Measurements from ENCODE around the gene NDUFAB1. TPM values are rescaled to one million over a fixed set of nuclear protein-coding genes. Genes with fewer than 3 reads are reported as not detected.

Gene NDUFAB1
- total RNA-seq, 4 donors from 2014 or later: 48.0 to 161 (median 59.0) TPM

DNA sequence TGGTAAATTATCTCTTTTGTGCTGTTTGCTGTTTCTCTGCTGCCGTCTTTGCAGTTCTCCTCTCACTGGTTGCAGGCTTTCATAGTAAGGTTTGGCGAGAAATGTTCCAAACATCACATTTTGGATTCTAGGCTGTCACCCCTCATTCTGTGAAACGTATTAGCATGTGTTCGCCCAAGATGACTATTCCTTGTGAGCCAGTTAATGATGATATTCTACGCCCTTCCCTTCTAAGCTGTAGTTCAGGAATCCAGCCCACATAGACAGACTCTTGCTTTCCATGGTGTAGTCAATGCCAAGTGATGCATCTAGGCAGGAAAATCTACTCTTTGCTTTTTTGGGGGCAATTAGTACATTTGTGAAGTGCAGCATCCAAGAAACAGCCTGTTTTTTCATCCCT is 24.2 kb downstream of the NDUFAB1 start:
- intact Hi-C loops (cut with DNase I; ENCODE audit: low total_unique reads): no loop called here
- H3K36me3 ChIP-seq: no peaks in the 10 kb centered on the region
- no peak for TF ChIP-seq POLR2A (IDR thresholded peaks at IDR 0.05)
- TF ChIP-seq, protein P1, sequence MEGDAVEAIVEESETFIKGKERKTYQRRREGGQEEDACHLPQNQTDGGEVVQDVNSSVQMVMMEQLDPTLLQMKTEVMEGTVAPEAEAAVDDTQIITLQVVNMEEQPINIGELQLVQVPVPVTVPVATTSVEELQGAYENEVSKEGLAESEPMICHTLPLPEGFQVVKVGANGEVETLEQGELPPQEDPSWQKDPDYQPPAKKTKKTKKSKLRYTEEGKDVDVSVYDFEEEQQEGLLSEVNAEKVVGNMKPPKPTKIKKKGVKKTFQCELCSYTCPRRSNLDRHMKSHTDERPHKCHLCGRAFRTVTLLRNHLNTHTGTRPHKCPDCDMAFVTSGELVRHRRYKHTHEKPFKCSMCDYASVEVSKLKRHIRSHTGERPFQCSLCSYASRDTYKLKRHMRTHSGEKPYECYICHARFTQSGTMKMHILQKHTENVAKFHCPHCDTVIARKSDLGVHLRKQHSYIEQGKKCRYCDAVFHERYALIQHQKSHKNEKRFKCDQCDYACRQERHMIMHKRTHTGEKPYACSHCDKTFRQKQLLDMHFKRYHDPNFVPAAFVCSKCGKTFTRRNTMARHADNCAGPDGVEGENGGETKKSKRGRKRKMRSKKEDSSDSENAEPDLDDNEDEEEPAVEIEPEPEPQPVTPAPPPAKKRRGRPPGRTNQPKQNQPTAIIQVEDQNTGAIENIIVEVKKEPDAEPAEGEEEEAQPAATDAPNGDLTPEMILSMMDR (IDR thresholded peaks at IDR 0.05): no peak
- no peaks in the 10 kb centered on the region for H3K4me1 ChIP-seq
- DNase-seq: no peak
- H3K27me3 ChIP-seq: no peaks in the 10 kb centered on the region
- no peak overlapping the region for H3K4me3 ChIP-seq
- H3K27ac ChIP-seq: no peak overlapping the region
- no peaks in the 10 kb centered on the region for H3K9me3 ChIP-seq

DNA sequence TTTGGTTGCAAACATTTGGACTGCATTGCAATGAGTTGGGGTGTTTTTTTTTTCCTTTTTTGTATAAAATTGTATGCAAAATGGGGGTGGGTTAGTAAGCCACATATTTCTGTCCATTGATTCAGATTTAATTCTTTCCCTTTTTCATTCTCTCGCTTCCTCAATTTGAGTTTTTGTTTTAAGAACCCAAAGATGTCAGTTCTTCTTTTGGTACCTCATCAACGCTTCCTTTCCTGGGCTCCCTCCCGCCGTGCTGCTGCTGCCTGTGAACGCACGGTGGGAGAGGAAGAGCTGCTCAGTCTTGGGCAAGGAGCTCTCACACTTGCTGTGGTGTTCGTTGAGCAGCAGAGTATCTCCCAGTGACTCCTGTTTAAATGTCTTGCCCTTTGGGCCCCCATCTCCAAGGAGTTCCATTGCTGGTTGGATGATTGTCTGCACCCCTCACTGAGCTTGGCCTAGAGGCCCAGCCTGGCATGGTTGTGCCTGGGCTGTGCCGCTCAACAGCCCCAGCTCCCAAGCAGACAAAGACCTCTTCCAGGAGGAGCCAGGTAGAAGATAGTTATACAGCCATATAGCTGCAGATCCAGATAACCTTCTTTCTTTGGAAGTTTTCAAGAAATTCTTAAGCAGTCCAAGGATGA is 25.0 kb downstream of the NDUFAB1 start:
- Histone ChIP-seq H3K27me3 (no peaks in the 10 kb centered on the region), H3K27ac (no peak overlapping the region), H3K4me1 (no peaks in the 10 kb centered on the region), H3K4me3 (no peak overlapping the region), H3K36me3 (no peaks in the 10 kb centered on the region), H3K9me3 (no peaks in the 10 kb centered on the region)
- DNase-seq: no peak
- intact Hi-C loops (cut with DNase I; ENCODE audit: low total_unique reads): no loop called here
- TF ChIP-seq, protein P1 (IDR thresholded peaks at IDR 0.05): no peak
- no peak for TF ChIP-seq POLR2A (IDR thresholded peaks at IDR 0.05)

DNA sequence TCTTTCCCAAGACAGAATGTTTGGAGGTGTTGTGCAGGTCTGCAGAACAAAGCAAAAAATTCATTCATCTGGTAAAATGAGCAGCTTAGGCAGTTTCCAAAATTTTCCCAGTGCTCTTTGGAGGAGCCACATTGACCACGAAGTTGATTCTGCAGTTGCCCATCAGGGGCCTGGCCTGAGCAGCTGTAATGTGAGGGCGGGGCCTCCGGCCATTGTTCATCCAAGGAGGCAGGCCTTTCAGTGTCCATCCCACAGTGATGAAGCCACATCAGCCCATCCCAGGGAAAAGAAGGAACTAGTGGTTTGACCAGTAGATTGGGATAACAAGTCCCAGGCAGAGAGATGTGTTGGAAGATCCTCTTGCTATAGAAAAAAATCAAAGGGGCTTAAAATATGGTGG is 28.5 kb downstream of the NDUFAB1 start:
- Histone ChIP-seq H3K36me3 (no peaks in the 10 kb centered on the region), H3K27ac (no peak overlapping the region), H3K9me3 (no peaks in the 10 kb centered on the region), H3K4me3 (no peak overlapping the region), H3K4me1 (no peaks in the 10 kb centered on the region), H3K27me3 (no peaks in the 10 kb centered on the region)
- intact Hi-C loops (cut with DNase I; ENCODE audit: low total_unique reads): no loop called here
- no peak for TF ChIP-seq POLR2A (IDR thresholded peaks at IDR 0.05)
- TF ChIP-seq, protein P1 (IDR thresholded peaks at IDR 0.05): no peak
- DNase-seq: no peak

- no peaks in the 10 kb centered on the region for H3K9me3 ChIP-seq
- H3K27me3 ChIP-seq: no peaks in the 10 kb centered on the region
- DNase-seq: no peak
- TF ChIP-seq POLR2A (IDR thresholded peaks at IDR 0.05): no peak
- TF ChIP-seq, protein P1 (IDR thresholded peaks at IDR 0.05): no peak
- no peaks in the 10 kb centered on the region for H3K36me3 ChIP-seq
- intact Hi-C loops (cut with DNase I; ENCODE audit: low total_unique reads): no loop called here
- no peaks in the 10 kb centered on the region for H3K4me1 ChIP-seq
- H3K4me3 ChIP-seq: no peak overlapping the region
- H3K27ac ChIP-seq: no peak overlapping the region
These were observed 29.4 kb downstream of the NDUFAB1 start for GRCh38 chr16:23566724-23567123.

DNA sequence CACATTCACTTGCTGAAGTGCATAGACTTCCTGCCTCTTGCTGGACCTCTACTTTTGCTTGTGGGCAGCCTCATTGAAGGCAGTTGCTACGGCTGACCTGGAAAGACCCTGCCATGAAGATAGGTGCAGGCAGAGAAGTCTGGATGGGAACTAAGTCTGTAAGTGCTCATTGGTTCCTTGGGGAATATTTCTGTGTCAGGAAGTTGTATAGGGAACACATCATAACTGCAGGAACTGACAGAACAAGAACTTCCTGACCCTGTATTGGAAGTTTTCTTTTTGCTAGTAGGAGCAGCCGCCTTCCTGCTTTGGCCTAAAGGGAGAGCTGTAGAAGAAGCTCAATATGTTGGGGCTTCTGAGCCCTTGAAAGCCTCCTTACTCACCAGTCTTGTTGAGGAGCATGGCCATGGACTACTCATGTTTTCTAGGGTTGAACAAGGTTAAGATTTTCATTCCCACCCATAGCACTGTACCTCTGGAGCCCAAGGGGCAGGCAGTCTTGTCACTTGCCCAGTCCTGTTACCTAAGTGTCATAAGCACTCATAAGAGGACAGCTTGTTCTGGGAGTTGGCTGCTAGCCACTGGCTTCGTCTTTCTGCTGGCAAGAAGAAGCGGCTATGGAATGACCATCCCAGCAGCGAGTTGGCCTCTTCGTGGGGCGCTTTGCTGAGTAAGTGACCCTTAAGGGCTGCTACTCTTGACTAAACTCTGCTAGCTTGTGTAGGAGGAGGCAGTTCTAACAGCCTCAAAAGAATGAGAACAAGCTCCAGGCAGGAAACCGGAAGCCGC is 31.3 kb downstream of the NDUFAB1 start:
- H3K27ac ChIP-seq: no peak overlapping the region
- peaks cover 0 to 7% of the 10 kb centered on the region in 2 donors for H3K4me1 ChIP-seq
- no peaks in the 10 kb centered on the region for H3K27me3 ChIP-seq
- no peak for DNase-seq
- no peaks in the 10 kb centered on the region for H3K9me3 ChIP-seq
- no peak overlapping the region for H3K4me3 ChIP-seq
- TF ChIP-seq, protein P1 (IDR thresholded peaks at IDR 0.05): no peak
- TF ChIP-seq POLR2A (IDR thresholded peaks at IDR 0.05): no peak
- no peaks in the 10 kb centered on the region for H3K36me3 ChIP-seq
- intact Hi-C loops (cut with DNase I; ENCODE audit: low total_unique reads): no loop called here
